ENCODE data around the gene ZNF829. TPM values are rescaled to one million over a fixed set of nuclear protein-coding genes. Genes with fewer than 3 reads are reported as not detected.

ZNF829 gene
- total and polyA plus RNA-seq, 8 donors = 2.4 to 7.6 (median 7.1) TPM

- Histone ChIP-seq H3K4me1 (peaks cover 4 to 9% of the 10 kb centered on the region in 2 donors), H3K27ac (peak within 1 kb of the TSS; percentile 84 to 90), H3K4me3 (peak within 1 kb of the TSS; percentile 69 to 73), H3K27me3 (no peaks in the 10 kb centered on the region), H3K36me3 (peaks cover 0 to 36% of the 10 kb centered on the region in 2 donors), H3K9me3 (peaks cover 0 to 41% of the 10 kb centered on the region in 2 donors)
- TF ChIP-seq, protein P1, sequence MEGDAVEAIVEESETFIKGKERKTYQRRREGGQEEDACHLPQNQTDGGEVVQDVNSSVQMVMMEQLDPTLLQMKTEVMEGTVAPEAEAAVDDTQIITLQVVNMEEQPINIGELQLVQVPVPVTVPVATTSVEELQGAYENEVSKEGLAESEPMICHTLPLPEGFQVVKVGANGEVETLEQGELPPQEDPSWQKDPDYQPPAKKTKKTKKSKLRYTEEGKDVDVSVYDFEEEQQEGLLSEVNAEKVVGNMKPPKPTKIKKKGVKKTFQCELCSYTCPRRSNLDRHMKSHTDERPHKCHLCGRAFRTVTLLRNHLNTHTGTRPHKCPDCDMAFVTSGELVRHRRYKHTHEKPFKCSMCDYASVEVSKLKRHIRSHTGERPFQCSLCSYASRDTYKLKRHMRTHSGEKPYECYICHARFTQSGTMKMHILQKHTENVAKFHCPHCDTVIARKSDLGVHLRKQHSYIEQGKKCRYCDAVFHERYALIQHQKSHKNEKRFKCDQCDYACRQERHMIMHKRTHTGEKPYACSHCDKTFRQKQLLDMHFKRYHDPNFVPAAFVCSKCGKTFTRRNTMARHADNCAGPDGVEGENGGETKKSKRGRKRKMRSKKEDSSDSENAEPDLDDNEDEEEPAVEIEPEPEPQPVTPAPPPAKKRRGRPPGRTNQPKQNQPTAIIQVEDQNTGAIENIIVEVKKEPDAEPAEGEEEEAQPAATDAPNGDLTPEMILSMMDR (IDR thresholded peaks at IDR 0.05) = no peak
- intact Hi-C loops (cut with DNase I) = no loop called here
- ATAC-seq = peak; percentile 95
- peak; percentile 90 to 98 (median 94) for DNase-seq
Observed at GRCh38 chr19:36850559-36851442, 65.3 kb downstream of the ZNF829 start, which contains the start of gene ZNF345. TSS of gene ZNF345 (plus strand) at chr19:36850876. CDS start at chr19:36876831, 25,955 bp downstream.

DNA sequence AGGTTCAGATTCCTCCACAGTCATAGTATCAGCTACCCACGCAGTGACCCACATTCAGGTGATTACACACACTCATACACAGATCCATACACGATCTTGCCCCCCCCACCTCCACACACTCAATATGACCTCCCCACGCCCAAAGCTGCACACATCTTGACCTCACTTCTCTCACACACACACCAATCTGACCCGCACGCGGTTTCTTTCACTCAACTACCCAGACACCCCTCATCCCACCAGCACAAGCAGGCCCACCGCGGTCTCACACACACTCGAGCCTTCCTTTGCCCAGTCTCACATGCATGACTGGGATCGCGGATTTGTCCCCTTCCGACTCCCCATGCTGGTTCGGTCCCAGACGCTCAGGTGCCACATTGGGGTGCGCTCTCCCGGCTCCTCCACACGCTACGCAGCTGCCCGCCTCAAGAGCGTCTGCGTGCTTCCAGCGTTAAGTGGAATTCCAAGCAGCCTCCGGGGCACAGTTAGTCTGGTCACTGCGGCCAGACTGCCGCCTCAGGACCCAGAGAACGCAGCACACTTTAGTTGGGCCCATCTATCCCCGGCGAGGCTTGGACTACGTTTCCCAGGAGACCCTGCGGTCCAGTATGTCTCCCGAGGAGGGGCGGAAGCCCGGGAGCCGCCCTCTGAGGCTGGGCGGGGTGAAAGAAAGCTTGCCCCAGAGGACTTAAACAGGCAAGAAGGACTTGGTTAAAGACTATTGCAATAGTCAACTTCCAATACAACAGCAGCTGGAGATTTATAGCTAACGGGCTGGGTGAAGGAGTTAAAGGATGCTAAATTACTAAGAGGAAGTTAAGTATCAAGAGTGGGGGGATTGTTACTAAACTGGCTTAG is 66.2 kb downstream of the ZNF829 start:
- H3K4me3 ChIP-seq = peak overlapping the region; percentile 69 to 73
- DNase-seq = peak; percentile 93 to 96 (median 94)
- TF ChIP-seq, protein P1 (IDR thresholded peaks at IDR 0.05) = no peak
- peak; percentile 99 for ATAC-seq
- peaks cover 0 to 41% of the 10 kb centered on the region in 2 donors for H3K9me3 ChIP-seq
- H3K27ac ChIP-seq = peak overlapping the region; percentile 84 to 90
- H3K4me1 ChIP-seq = peaks cover 4 to 9% of the 10 kb centered on the region in 2 donors
- H3K36me3 ChIP-seq = peaks cover 0 to 31% of the 10 kb centered on the region in 2 donors
- no peaks in the 10 kb centered on the region for H3K27me3 ChIP-seq
- intact Hi-C loops (cut with DNase I) = no loop called here

DNA sequence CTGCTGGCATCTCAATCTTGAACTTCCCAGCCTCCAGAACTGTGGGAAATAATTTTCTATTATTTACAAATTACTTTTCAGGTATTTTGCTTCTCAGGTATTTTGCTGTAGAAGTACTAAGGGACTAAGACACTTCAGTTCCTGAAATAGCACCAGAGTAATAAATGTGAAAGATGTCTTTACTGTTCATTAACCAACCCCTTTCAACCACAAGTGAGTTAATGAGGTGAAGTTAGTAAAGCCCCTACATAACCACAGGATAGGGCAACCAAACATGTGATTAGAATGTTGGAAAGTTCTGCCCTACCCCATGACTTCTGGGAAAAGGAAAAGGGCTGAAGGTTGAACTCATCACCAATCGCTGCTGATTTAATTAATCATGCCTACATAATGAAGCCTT is 68.1 kb downstream of the ZNF829 start:
- DNase-seq (no peak), ATAC-seq (no peak)
- no peaks in the 10 kb centered on the region for H3K27me3 ChIP-seq
- TF ChIP-seq, protein P1 (IDR thresholded peaks at IDR 0.05) = no peak
- peaks cover 0 to 43% of the 10 kb centered on the region in 2 donors for H3K9me3 ChIP-seq
- H3K36me3 ChIP-seq = peaks cover 0 to 31% of the 10 kb centered on the region in 2 donors
- intact Hi-C loops (cut with DNase I) = no loop called here
- H3K27ac ChIP-seq = no peak overlapping the region
- peaks cover 4 to 9% of the 10 kb centered on the region in 2 donors for H3K4me1 ChIP-seq
- H3K4me3 ChIP-seq = no peak overlapping the region

- ATAC-seq = peak; percentile 25
Observed at GRCh38 chr19:36838784-36839324, 77.2 kb downstream of the ZNF829 start.

More at GRCh38 chr19:36838784-36839324, 77.2 kb downstream of the ZNF829 start:
- H3K36me3 ChIP-seq = peaks cover 0 to 30% of the 10 kb centered on the region in 2 donors
- H3K4me1 ChIP-seq = peaks cover 0 to 13% of the 10 kb centered on the region in 2 donors
- peak in 1 of 4 donors; percentile 79 for DNase-seq
- TF ChIP-seq, protein P1 (IDR thresholded peaks at IDR 0.05) = no peak
- no peaks in the 10 kb centered on the region for H3K27me3 ChIP-seq
- peaks cover 0 to 64% of the 10 kb centered on the region in 2 donors for H3K9me3 ChIP-seq
- peak overlapping the region; percentile 63 to 64 for H3K4me3 ChIP-seq
- intact Hi-C loops (cut with DNase I) = no loop called here
- peak overlapping the region; percentile 89 to 90 for H3K27ac ChIP-seq

Other genes with a start within 250 kb of the ZNF829 start
- 1 to 10 TPM; 5.5 to 6.9 TPM for gene ZNF461, start 249.5 kb downstream of the ZNF829 start, total RNA-seq
- gene ZNF461, start 249.5 kb downstream of the ZNF829 start, polyA plus RNA-seq (ENCODE audit: insufficient read length in 6 of 6) = 10 to 100 TPM; 14.7 to 15.9 (median 15.3) TPM
- gene ZNF567, start 228.7 kb downstream of the ZNF829 start, total RNA-seq = 1 to 10 TPM; 5.3 to 6.6 TPM
- gene ZNF567, start 228.7 kb downstream of the ZNF829 start, polyA plus RNA-seq (ENCODE audit: insufficient read length in 6 of 6) = 10 to 100 TPM; 10.6 to 15.6 (median 13.0) TPM
- 1 to 10 TPM; 3.3 to 4.1 TPM for gene ZNF850, start 143.5 kb downstream of the ZNF829 start, total RNA-seq
- gene ZNF850, start 143.5 kb downstream of the ZNF829 start, polyA plus RNA-seq (ENCODE audit: insufficient read length in 6 of 6) = 1 to 10 TPM; 4.3 to 6.4 (median 4.7) TPM
- gene ZNF790, start 77.9 kb downstream of the ZNF829 start, total RNA-seq = 1 to 10 TPM; 6.8 to 7.5 TPM
- 10 to 100 TPM; 11.8 to 15.1 (median 13.8) TPM for gene ZNF790, start 77.9 kb downstream of the ZNF829 start, polyA plus RNA-seq (ENCODE audit: insufficient read length in 6 of 6)
- gene ZNF345, start 65.4 kb downstream of the ZNF829 start, total RNA-seq = 1 to 10 TPM; 3.1 to 3.6 TPM
- gene ZNF345, start 65.4 kb downstream of the ZNF829 start, polyA plus RNA-seq (ENCODE audit: insufficient read length in 6 of 6) = 10 to 100 TPM; 19.2 to 26.4 (median 23.1) TPM
- gene ZNF568, start within 50 bp of the ZNF829 start, total RNA-seq = 1 to 10 TPM; 7.1 to 9.3 TPM
- 10 to 100 TPM; 25.5 to 31.8 (median 29.7) TPM for gene ZNF568, start within 50 bp of the ZNF829 start, polyA plus RNA-seq (ENCODE audit: insufficient read length in 6 of 6)
- gene ZNF420, start 162.1 kb upstream of the ZNF829 start, total RNA-seq = 10 to 100 TPM in 1 of 2 donors, 1 to 10 TPM in 1; 5.9 to 12.3 TPM
- 10 to 100 TPM; 20.7 to 22.9 (median 21.9) TPM for gene ZNF420, start 162.1 kb upstream of the ZNF829 start, polyA plus RNA-seq (ENCODE audit: insufficient read length in 6 of 6)

All from left lung (tissue), 10 donors.